Suprapubic skin (tissue), 4 donors: ENCODE measurements around the gene GPC5.

ENCODE experiments used
- POLR2A ChIP-seq, 2 donors: fragments of 450-650 bp; IDR thresholded peaks; one replicate each; pipeline ENCODE4 v1.6.1; 2017; ENCODE audit warnings: antibody characterized with exemption in 2 of 2, mild to moderate bottlenecking in 2 of 2, moderate library complexity in 2 of 2
- POLR2AphosphoS5 ChIP-seq, 3 donors: sonication (generic); formaldehyde crosslinking; IDR thresholded peaks; one replicate each; pipeline ENCODE4 v1.6.1; 2017; ENCODE audit warnings: antibody characterized with exemption in 3 of 3
- TF ChIP-seq, protein P1 (sequence below), 2 donors: fragments of 200-600 bp in 1 of 2; fragments of 450-650 bp in 1 of 2; sonication (generic) in 1 of 2; IDR thresholded peaks; one replicate each; pipeline ENCODE4 v1.5.1; 2016 to 2019; ENCODE audit warnings: antibody characterized with exemption in 2 of 2, mild to moderate bottlenecking in 1 of 2, moderate library complexity in 1 of 2

- TF ChIP-seq, protein P1, sequence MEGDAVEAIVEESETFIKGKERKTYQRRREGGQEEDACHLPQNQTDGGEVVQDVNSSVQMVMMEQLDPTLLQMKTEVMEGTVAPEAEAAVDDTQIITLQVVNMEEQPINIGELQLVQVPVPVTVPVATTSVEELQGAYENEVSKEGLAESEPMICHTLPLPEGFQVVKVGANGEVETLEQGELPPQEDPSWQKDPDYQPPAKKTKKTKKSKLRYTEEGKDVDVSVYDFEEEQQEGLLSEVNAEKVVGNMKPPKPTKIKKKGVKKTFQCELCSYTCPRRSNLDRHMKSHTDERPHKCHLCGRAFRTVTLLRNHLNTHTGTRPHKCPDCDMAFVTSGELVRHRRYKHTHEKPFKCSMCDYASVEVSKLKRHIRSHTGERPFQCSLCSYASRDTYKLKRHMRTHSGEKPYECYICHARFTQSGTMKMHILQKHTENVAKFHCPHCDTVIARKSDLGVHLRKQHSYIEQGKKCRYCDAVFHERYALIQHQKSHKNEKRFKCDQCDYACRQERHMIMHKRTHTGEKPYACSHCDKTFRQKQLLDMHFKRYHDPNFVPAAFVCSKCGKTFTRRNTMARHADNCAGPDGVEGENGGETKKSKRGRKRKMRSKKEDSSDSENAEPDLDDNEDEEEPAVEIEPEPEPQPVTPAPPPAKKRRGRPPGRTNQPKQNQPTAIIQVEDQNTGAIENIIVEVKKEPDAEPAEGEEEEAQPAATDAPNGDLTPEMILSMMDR (IDR thresholded peaks at IDR 0.05), result no peak
- no peak for TF ChIP-seq POLR2A (IDR thresholded peaks at IDR 0.05)
- no peak for TF ChIP-seq POLR2AphosphoS5 (IDR thresholded peaks at IDR 0.05)
These were observed 360.3 kb downstream of the GPC5 start for GRCh38 chr13:91758724-91759123.
